HUDEP-2 (cell line): Measurements from ENCODE around the gene ALG14.
A peak's percentile ranks its signal among the peaks of the same experiment; 100 is the strongest.

Experiments
- DNase-seq, 76 experiments: peaks; one replicate each; lab custom pipeline; 2025; ENCODE audit not compliant: unreplicated experiment in 76 of 76; lab: John Stamatoyannopoulos, UW

ALG14 gene

DNA sequence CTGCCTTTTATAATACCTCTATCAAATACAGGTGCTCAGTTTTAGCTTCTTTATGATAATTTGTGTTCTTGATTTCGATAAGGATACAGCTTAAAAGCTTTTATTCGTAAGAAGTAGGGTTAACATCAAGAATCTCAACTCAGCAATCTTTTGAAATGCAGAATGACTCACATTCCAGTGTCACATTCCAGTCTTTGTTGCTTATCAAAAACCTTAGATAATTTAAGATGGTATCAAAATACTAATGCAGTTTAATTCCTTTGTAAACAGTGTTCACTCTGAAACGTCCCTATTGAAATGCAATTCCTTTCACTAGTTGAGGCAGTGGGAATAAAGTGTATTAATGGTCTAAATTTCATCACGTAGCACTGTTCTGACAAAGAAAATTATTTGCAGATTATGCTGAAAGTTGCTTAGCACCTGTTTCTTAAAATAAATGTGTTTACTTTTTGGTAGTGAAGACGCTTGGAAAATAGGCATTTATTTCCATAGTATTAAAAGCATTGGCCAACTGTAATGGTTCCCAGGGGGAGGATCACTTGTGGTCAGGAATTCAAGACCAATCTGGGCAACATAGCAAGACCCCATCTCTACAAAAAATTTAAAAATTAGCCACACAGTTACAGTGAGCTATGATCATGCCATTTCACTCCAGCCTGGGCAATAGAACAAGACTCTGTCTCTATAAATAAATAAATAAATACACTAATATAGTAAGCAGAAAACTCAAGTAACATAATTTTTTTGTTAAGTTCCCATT is 135.7 kb downstream of the ALG14 start:
- DNase-seq: no peak

DNA sequence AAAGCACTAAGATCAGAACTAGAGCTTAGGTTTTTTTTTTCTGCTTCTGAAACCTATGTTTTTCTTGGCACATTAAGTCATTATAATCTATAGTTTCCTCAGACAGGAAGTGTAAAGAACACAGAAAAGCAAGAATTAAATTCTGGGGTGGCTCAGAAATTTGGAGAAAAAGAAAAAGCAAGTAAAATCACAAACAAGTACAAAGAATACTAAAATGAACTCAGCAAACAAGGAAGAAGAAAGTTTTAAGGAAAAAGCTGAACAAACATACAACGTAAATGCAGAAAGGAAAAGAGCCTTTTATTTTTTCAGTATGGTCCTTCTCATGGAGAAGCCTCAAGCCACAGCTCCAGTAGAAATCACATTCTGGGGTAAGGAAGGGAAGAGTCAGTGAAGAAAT is 137.3 kb downstream of the ALG14 start:
- no peak for DNase-seq

DNA sequence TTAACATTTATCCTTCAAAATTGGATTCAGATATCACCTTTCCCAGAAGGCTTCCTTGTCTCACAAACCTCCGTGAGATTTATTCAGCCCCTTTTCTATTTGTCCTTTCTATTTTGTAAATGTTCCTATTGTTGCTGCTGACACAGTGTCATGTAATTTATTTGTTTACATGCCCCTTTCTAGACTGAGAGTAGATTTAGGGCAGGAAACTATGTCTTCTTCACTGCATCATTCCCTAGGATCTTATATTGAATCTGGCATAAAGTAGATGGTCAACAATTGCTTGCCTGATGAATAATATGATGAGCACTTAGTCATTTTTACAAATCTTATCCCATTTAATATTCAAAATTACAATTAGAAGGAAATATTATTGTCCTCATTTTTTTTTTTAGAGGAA is 137.7 kb downstream of the ALG14 start:
- DNase-seq: no peak

DNA sequence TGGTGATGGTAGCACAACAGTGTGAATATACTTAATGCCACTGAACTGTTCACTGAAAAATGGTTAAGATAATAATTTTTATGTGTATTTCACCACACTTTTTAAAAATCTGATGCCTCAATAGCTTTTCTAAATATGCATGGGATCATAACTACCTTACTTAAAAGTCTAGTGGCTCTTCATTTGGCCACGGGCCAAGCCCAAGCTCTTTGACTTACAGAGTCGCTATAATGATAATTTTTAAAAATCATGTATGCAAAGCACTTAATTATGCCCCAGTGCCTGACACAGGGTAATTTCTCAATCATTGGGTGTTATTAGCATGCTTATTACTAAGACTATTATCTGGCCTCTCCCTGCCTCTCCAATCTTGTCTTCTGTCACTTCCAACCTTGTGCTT is 138.2 kb downstream of the ALG14 start:
- DNase-seq: no peak

DNA sequence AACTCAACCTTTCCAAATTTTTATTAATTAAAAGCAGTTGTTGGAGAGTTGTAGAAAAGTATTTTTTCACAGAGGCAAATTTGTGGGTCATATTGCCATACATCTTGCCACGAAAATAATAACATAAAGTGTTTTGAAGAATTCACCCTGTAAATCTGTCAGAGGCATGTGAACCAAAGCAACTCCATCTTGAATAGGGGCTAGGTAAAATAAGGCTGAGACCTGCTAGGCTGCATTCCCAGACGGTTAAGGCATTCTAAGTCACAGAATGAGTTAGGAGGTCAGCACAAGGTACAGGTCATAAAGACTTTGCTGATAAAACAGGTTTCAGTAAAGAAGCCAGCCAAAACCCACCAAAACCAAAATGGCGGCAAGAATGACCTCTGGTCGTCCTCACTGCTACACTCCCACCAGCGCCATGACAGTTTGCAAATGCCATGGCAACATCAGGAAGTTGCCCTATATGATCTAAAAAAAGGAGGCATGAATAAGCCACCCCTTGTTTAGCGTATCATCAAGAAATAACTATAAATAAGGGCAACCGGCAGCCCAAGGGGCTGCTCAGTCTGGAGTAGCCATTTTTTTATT is 141.4 kb downstream of the ALG14 start:
- DNase-seq: no peak

DNA sequence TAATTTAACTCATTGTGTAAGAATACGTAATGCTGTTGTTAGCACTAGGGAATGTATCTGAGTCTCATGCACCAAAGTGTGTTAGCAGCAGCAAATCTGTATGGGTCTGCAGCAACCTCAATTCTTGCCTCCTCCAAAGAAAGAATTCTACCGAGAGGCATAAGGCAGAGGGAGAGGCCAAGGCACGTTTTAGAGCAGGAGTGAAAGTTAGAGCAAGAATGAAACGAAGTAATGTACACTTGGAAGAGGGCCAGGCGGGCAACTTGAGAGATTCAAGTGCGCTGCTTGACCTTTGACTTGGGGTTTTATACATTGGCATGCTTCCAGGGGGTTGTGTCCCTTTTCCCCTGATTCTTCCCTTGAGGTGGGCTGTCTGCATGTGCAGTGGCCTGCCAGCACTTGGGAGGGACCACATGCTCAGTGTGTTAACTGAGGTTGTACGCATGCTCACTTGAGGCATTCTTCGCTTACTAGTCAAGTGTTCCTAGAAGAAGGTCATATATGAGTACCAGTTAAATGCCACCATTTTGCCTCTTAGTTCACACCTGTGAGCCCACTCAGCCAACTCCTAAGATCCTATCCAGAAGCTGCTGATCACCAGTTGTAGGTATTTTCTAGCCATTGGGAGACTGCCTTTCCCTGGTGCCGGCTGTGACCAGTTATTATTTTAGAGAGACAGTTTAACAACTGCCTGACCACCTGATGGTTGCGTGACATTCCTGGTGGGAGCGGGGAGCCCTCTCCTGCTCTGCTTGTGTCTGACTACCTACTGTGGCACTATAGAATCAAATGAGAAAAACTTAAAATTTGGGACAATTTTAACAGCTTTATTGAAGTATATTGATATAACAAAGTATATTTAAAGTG is 143.2 kb downstream of the ALG14 start:
- DNase-seq: no peak

DNA sequence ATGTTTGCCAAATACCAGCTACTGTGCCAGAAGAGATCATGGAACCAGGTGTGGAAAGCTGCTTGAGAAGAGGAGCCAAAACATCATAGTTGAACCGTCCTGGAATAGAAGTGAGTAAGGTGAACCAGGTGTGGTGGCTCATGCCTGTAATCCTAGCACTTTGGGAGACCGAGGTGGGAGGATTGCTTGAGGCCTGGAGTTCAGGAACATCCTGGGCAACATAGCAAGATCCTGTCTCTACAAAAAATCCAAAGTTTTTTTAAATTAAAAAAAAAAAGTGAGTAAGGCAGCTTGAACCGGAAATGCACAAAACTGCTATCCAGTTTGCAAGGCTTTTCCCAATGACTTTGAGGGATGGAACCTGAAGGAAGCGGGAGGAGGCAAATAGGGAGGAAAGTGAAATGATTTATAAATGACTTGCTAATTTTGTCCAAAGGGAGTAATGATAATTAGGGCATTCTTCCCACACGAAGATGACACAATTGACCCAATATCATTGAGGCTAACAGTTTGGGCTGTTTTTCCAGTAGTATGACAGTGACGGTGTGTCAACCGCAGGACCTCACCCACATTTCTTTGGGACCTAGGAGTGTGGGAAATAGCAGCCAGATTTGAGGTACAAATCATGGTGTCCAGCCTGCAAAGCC is 144.3 kb downstream of the ALG14 start:
- DNase-seq: no peak

DNA sequence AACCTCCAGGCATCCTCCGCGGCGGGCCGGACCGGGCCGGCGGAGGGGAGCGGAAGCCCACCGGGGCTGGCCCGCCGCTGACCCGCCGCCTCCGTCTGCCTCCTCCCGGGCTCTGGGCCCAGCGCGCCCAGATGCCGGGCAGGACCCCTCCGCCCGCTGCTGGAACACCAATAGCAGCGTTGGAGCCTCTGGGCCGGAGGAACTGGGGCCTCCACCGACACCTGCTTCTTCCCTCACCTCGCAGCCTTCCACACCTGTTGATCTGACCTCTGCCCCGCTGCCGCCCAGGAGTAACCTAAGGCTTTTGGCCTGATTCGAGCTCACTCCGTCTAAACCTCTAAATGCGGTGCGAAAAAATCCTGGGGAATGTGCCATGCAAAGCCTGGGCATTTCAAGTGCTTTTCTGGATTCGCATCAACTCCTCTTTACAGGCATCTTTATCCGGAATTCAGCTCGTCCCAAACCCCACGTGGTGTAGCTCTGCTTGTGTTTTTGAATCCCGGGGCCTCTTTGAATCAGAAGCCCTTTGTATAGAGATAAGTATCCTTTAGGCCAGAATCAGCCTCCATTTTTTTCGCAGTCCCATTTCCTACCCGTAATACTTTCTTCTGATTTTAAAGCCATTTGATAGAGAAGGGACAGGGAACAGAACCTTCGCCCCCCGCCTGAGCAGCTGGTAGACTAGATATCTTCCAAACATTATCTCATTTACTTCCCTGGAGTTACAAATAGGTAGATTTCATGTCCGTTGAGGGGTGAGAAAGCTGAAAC is 145.2 kb downstream of the ALG14 start:
- no peak for DNase-seq

DNA sequence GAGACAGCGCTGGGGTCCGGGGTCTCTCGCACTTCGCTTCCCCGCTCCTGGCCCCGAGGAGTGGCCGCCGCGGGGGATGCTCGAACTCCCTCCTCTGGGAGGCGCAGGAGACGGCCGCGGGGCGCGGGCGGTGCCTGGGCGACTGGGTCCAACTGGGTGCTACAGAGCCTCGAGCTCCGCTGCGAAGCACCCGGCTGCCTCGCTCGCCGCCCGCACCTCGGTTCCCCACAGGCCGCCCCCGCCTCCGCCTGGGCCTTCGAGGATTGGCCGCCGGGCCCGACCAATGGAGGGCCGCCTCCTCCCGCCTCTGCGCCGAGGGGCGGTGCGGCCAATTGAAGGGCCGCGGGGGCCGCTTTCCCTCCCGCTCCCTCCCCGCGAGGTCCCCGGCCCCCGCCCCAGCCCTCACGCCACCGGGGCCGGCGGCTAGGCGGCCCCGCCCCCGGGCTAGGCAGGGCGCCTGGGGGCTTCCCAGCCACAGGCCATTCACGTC is 145.8 kb downstream of the ALG14 start, which contains the start of gene CNN3:
Gene CNN3, minus strand, starts transcription at position 196 of the 490 bp plus-strand sequence. CDS start 216 bp downstream, outside the sequence.
- peak in 45 of 76 experiments; percentile 2 to 73 (median 32) for DNase-seq

DNA sequence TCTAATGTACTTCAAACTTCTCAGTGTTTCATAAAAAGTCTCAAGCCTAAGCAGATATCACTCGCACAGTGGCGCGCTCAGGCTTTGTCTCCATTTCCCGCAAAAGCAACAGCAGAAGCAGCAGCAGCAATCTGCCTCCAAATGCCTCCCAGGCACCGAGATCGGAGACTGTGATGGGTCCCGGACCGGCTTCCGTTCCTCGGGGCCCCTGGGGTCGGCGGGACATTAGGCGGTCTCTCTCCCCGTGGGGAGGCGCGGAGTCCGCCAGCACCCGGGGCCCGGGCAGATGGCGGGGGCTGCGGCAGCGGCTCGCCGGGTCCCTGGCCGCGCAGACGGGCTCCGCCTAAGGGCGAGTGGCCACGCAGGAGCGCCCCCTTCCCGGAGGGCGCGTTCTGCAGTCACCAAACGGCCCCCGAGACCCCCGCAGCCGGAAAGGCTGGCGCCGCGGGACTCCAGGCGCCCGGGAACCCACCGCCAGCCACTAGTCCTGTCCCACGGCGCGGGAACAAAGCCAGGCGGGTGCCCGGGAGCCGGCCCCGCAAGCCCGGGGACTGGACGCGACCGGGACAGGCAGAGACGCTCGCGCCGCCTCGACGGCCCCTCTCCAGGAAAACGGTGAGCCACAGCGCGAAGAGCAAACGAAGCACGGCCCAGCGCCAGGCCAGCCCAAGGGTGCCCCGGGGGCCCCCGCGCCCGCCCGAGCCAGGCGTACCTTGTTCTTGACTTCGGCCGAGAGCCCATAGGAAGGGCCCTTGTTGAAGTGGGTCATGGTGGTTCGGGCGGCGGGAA is 146.4 kb downstream of the ALG14 start:
- DNase-seq: peak in 8 of 76 experiments; percentile 4 to 46 (median 20)

DNA sequence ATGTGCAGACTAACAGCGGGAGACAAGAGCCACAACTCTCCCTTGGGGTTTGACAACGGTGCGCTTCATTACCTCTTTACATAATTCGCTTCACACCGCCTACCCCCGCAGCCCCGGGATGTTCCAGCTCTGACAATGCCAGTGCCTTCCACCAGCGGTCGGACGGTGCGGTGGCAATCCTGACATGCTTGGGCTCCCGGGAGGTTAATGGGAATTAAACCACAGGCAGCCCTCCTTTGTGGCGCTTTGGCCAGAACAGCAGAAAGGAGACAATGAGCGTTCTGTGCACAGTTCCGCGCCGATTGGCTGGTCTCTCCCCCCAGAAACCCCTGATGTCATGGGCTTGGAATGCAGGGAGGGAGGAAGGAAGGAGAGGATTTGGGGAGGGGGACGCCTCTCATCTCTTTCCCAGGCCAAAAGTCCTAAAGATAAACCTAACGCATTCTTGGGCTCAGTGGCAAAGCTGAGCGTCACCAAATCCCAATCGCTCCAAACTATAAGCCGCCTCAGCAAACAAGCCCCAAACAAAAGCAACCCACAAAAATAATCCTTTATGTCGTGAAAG is 147.1 kb downstream of the ALG14 start:
- no peak for DNase-seq

DNA sequence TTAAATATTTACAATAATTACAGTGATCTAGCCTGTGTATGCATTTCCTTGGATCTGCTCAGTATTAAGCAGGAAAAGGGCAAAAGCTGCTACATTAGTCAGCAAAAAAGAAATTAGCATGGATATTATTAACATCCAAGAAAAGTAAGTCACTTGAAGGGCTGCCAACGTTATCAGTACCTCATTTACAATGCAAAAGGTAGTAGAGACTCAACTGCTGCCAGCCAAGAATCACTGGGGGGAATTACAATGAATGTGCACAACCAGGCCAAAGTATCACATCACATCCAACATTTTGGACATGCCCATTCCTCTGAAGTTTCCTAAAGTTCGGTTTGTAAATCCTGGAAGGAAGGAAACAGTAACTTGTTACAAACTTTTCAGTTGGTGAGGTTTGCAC is 147.7 kb downstream of the ALG14 start:
- DNase-seq: no peak
